ENCODE data around the gene PRR20B.
"Not testable (repeated sequence)": the region's sequence is repeated elsewhere in the genome, so short reads cannot be mapped to it uniquely, and the experiment has no call there.

Gene PRR20B

DNA sequence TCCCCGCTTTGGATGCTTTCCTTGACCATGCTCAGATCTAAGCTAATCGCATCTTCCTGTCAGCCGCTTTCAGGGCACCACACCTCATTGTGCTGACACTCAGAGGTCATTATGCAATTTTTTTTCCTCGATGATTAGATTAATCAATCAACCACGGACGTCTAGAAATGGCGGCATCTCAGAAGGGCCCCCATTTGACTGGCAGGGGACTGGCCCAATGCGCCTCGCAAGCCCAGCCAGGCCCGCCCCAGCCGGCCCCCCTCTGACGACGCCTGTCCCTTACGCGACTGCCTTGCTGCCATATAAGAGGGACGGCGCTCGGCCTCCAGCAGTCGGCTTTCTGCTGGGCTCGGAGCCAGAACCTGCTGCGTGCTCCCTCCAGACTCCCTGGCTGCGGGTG, at the start of gene PRR20B:
PRR20B (plus strand) TSS at position 301 of the 400 bp plus-strand sequence. CDS start 387 bp downstream, outside the sequence.
- FAIRE-seq; DNase-seq (ENCODE audit: low spot score): not testable (repeated sequence)

DNA sequence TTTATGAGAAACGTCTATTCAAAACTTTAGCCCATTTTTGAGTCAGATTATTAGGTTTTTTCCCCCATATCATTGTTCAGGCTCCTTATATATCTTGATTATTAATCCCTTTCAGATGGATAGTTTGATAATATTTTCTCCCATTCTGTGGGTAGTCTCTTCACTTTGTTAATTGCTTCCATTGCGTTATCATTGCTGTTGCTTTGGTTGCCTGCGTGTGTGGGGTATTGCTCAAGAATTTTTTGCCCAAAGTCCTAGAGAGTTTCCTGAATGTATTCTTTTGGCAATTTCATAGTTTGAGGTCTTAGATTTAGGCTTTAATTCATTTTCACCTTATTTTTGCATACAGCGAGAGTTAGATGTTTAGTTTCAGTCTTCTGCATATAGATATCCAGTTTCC, 32.3 kb upstream of the PRR20B start:
- FAIRE-seq (no peak), DNase-seq (ENCODE audit: low spot score) (no peak)

DNA sequence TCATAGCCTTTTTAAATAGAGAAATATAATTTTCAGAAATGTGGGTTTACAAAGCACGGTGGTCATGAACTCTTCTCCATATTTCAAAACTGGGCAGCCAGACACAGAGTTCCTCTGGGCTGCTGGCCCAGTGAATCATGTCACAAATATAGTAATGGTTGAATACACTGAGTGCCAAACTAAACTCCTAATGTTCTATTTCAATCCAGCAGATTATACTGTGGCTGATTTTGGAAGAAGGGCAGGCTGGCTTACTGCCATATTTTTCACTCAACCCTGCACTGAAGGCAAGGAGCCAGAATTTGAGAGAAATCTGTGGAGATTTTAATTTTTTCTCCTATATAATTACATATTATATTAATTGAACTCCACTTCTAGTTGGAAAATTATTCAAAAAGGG, 23.6 kb upstream of the PRR20B start:
- DNase-seq (ENCODE audit: low spot score) = no peak
- FAIRE-seq = no peak

DNA sequence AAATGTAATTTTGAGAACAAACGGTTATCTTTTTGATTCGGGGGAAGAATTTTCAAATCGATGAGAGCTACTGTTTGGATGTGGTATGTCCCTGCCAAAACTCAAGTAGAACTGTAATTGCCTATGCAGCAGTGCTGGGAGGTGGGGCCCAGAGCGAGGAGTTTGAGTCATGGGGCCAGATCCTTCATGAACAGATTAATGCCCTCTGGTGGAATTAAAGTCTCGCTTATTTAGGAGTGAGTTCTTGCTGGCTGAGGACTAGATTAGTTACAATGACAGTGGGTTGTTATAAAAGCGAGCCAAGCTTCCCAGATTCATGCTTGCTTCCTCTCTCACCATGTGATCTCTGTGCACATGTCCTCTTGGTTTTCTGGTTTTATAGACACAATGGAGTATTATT, 18.4 kb upstream of the PRR20B start:
- FAIRE-seq (no peak), DNase-seq (ENCODE audit: low spot score) (no peak)

DNA sequence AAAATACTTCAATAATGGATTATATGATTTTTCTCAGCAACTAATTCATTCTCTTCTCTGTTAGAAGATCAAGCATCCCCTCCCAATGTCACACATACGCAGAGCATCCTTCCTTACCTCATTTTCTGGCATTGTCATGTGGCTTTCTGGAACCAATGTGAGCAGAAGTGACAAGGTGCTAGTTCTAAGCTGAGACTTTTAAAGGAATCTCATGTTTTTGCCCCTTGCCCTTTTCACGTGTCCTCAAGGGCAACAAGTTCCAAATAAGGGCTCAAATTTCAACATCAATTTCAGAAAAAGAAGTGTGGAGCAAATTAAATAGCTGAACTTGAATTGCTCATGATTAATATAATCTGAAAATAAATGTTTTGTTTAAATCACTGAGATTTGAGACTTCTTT, 11.2 kb upstream of the PRR20B start:
- FAIRE-seq (no peak), DNase-seq (ENCODE audit: low spot score) (no peak)

DNA sequence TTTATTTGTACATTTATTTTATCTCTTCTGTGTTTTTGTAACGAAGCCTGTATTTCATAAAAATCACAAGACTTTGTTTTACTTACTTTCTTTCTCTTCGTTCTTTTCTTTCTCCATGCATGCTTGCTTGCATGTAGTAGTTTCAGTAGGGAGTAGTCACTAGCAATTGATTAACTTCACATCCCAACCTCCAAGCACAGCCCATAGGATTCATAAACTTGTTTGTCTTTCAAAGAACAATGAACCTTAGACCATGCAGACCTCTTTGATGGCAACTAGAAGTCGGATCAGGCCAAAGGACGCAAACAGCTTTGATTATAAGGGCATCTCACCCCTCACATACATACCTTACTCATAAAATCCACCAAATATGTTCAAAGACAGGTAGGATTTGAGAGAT, 9.7 kb upstream of the PRR20B start:
- FAIRE-seq (no peak), DNase-seq (ENCODE audit: low spot score) (no peak)

DNA sequence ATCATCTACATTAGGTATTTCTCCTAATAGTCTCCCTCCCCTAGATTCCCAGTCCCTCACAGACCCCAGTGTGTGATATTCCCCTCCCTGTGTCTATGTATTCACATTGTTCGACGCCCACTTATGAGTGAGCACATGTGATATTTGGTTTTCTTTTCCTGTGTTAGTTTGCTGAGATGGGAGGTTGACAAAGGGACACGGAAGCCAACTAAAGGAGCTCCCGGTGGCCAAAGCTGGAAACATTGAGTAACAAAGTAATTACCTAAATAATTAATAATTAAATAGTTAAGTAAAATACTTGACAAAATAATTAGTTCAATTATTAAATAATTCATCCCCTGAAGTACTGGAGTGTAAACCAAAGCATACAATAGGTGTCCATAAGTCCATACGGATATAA, 8.3 kb upstream of the PRR20B start:
- FAIRE-seq = no peak
- DNase-seq (ENCODE audit: low spot score) = no peak

DNA sequence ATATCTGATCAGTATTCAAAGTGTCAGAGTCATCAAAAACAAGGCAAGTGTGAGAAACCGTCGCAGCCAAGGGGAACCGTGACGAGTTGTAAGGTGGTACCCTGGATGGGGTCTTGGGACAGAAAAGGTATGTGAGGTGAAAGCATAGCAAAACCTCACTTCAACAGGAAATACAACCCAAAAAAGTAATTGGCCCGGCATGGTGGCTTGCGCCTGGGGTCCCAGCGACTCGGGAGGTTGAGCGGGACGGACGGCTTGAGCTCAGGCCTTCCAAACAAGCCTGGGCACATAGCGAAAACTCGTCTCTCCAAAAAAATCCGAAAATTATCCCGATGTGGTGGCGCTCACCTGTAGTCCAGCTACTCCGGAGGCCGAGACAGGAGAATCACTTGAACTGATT, 7.5 kb upstream of the PRR20B start:
- not testable (repeated sequence) for DNase-seq (ENCODE audit: low spot score); FAIRE-seq

DNA sequence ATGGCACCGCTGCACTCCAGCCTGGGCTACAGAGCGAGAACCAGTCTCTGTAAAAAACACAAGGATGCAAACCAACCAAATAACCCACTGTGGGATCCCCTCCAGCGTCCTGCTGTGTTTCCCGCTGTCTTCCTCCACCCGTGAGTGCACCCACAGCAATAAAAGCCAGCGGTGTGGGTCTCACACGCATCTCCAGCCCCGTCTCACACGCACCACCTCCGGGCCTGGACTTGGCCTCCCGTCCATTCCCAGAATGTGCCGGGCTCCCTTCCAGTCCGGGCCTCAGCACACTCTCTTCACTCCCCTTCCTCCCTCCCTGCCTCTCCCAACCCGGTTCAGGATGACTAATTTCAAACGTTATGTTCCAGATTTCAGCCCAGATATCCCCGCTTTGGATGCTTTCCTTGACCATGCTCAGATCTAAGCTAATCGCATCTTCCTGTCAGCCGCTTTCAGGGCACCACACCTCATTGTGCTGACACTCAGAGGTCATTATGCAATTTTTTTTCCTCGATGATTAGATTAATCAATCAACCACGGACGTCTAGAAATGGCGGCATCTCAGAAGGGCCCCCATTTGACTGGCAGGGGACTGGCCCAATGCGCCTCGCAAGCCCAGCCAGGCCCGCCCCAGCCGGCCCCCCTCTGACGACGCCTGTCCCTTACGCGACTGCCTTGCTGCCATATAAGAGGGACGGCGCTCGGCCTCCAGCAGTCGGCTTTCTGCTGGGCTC, 6.9 kb upstream of the PRR20B start, which contains the start of gene PRR20A:
PRR20A (plus strand) TSS at position 684 of the 734 bp plus-strand sequence. CDS start 387 bp downstream, outside the sequence.
- not testable (repeated sequence) for DNase-seq (ENCODE audit: low spot score); FAIRE-seq

DNA sequence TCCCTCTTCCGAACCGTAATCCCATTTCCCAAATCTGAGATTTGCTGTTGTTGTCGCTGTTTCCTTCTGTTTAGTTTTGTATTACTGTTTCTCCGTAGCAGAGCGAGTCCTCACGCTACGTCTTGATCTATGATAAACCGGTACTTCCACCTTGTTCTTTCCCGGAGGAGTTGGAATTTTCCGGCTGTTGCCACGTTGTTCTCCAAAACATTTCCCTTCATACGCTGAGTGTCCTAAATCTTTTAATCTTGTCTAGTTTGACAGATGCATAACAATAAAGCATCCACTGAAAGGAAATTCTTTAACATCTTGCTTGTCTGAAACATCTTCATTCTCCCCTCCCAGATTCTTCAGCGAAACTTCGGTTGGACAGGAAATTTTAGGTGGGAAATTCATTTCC, 818 bp downstream of the PRR20B start:
- not testable (repeated sequence) for FAIRE-seq; DNase-seq (ENCODE audit: low spot score)

DNA sequence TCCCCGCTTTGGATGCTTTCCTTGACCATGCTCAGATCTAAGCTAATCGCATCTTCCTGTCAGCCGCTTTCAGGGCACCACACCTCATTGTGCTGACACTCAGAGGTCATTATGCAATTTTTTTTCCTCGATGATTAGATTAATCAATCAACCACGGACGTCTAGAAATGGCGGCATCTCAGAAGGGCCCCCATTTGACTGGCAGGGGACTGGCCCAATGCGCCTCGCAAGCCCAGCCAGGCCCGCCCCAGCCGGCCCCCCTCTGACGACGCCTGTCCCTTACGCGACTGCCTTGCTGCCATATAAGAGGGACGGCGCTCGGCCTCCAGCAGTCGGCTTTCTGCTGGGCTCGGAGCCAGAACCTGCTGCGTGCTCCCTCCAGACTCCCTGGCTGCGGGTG, 6.5 kb downstream of the PRR20B start, which contains the start of gene PRR20C:
PRR20C (plus strand) TSS at position 301 of the 400 bp plus-strand sequence. CDS start 387 bp downstream, outside the sequence.
- not testable (repeated sequence) for DNase-seq (ENCODE audit: low spot score); FAIRE-seq

DNA sequence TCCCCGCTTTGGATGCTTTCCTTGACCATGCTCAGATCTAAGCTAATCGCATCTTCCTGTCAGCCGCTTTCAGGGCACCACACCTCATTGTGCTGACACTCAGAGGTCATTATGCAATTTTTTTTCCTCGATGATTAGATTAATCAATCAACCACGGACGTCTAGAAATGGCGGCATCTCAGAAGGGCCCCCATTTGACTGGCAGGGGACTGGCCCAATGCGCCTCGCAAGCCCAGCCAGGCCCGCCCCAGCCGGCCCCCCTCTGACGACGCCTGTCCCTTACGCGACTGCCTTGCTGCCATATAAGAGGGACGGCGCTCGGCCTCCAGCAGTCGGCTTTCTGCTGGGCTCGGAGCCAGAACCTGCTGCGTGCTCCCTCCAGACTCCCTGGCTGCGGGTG, 13.0 kb downstream of the PRR20B start, which contains the start of gene PRR20D:
PRR20D (plus strand) TSS at position 301 of the 400 bp plus-strand sequence. CDS start 387 bp downstream, outside the sequence.
- FAIRE-seq = not testable (repeated sequence)

DNA sequence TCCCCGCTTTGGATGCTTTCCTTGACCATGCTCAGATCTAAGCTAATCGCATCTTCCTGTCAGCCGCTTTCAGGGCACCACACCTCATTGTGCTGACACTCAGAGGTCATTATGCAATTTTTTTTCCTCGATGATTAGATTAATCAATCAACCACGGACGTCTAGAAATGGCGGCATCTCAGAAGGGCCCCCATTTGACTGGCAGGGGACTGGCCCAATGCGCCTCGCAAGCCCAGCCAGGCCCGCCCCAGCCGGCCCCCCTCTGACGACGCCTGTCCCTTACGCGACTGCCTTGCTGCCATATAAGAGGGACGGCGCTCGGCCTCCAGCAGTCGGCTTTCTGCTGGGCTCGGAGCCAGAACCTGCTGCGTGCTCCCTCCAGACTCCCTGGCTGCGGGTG, 19.6 kb downstream of the PRR20B start, which contains the start of gene PRR20E:
PRR20E (plus strand) TSS at position 301 of the 400 bp plus-strand sequence. CDS start 387 bp downstream, outside the sequence.
- not testable (repeated sequence) for DNase-seq (ENCODE audit: low spot score); FAIRE-seq

More for the DNA sequence above, 13.0 kb downstream of the PRR20B start, which contains the start of gene PRR20D:
- DNase-seq (ENCODE audit: low spot score) = not testable (repeated sequence)

DNA sequence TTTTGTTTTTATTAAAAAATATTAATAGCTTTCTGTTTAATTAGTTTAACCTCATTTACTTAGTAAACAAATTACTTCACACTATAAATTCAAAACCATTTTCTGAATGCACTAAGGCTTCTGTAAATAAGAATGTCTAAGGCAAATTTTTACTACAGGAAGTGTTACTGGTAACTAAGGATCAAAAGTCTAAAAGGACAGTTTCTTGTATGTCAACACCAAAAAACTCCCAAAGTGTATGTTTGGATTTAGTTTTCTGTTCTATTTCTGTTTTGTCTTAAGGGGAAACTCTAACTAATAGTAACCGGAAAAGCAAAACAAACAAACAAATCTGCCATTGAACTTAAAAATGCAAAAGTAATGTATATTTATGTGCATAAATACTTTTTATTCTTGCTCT, 44.4 kb downstream of the PRR20B start:
- no peak for FAIRE-seq
- DNase-seq (ENCODE audit: low spot score) = no peak
